Measurements from ENCODE around the gene LSS.

DNA sequence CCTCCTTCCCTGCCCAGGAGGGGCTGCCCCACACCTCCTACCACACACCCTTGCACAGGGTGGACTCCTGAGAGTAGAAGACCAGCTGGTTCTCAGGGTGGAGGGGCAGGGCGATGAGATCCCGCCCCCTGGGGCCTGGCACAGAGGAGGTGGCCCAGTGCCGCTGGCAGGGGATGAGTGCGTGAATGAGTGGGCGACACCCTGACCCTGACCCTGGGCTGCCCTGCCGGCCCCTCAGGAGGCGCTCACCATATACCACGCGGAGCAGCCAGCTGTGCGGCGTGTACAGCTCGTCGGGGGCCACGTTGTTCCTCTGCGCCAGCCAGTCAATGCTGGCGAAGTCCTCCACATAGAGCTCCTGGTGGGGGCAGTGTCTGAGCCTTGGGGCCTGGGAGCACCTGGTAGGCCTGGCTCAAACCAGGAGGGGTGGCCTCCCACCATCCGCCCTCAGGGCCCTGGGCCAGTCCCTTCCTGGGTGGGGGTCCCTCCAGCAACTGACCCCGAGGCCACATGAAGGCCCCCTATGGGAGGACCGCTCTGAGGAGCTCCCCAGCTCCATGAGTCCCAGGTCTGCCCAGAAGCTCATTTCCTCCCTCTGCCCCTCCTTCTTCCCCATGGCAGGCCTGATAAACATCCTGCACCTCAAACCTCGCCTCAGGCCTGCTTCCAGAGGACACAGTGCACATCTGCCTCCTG is 13.0 kb downstream of the LSS start:
- TF ChIP-seq POLR2A (IDR thresholded peaks at IDR 0.05) (no peak), EP300 (IDR thresholded peaks at IDR 0.05; ENCODE audit: low read depth) (no peak), POLR2AphosphoS5 (IDR thresholded peaks at IDR 0.05) (no peak)
- TF ChIP-seq, protein P1, sequence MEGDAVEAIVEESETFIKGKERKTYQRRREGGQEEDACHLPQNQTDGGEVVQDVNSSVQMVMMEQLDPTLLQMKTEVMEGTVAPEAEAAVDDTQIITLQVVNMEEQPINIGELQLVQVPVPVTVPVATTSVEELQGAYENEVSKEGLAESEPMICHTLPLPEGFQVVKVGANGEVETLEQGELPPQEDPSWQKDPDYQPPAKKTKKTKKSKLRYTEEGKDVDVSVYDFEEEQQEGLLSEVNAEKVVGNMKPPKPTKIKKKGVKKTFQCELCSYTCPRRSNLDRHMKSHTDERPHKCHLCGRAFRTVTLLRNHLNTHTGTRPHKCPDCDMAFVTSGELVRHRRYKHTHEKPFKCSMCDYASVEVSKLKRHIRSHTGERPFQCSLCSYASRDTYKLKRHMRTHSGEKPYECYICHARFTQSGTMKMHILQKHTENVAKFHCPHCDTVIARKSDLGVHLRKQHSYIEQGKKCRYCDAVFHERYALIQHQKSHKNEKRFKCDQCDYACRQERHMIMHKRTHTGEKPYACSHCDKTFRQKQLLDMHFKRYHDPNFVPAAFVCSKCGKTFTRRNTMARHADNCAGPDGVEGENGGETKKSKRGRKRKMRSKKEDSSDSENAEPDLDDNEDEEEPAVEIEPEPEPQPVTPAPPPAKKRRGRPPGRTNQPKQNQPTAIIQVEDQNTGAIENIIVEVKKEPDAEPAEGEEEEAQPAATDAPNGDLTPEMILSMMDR (IDR thresholded peaks at IDR 0.05): no peak

Measured in transverse colon (tissue), 4 donors.